Right lobe of liver (tissue), 4 donors: ENCODE results near the gene SSPN.

Source experiments
- POLR2A ChIP-seq: fragments of 450-650 bp; IDR thresholded peaks from one replicate; pipeline ENCODE4 v1.6.1; 2017; ENCODE audit warnings: antibody characterized with exemption, mild to moderate bottlenecking
- TF ChIP-seq, protein P1 (sequence below), 4 donors: fragments of 200-600 bp in 3 of 4; fragments of 450-650 bp in 1 of 4; IDR thresholded peaks; one replicate each; pipeline versions ENCODE4 v1.5.1 to v1.8.0; 2016 to 2022; ENCODE audit warnings: antibody characterized with exemption in 4 of 4, mild to moderate bottlenecking in 2 of 4
- donor health status: DM: no; HTN: no; CAD: no.
- donor health status: DM: no; HTN: no; CAD: no.
- donor health status: DM: no; HTN: yes; CAD: no.

GRCh38 chr12:26273811-26274210, 78.4 kb downstream of the SSPN start:
- TF ChIP-seq, protein P1, sequence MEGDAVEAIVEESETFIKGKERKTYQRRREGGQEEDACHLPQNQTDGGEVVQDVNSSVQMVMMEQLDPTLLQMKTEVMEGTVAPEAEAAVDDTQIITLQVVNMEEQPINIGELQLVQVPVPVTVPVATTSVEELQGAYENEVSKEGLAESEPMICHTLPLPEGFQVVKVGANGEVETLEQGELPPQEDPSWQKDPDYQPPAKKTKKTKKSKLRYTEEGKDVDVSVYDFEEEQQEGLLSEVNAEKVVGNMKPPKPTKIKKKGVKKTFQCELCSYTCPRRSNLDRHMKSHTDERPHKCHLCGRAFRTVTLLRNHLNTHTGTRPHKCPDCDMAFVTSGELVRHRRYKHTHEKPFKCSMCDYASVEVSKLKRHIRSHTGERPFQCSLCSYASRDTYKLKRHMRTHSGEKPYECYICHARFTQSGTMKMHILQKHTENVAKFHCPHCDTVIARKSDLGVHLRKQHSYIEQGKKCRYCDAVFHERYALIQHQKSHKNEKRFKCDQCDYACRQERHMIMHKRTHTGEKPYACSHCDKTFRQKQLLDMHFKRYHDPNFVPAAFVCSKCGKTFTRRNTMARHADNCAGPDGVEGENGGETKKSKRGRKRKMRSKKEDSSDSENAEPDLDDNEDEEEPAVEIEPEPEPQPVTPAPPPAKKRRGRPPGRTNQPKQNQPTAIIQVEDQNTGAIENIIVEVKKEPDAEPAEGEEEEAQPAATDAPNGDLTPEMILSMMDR (IDR thresholded peaks at IDR 0.05) = no peak
- no peak for TF ChIP-seq POLR2A
